Fibroblast of the aortic adventitia (primary cell): ENCODE measurements around the gene FAM89A. TPM values are rescaled to one million over a fixed set of nuclear protein-coding genes. Genes with fewer than 3 reads are reported as not detected.

Experiments used
- DNase-seq: peaks from one replicate; pipeline ENCODE4 v3.0.0-alpha.2; 2010; ENCODE audit warnings: low read depth
- H3K4me3 ChIP-seq: 2 replicates; pipeline ENCODE4 v1.5.1; 2011; ENCODE audit warnings: low read depth, mild to moderate bottlenecking, control low read depth, low read length, moderate library complexity
- CTCF ChIP-seq: IDR thresholded peaks from 2 replicates; pipeline ENCODE4 v1.5.1; 2011; ENCODE audit warnings: mild to moderate bottlenecking, low read length, control low read depth, inconsistent platforms; ENCODE audit not compliant: insufficient read depth
- total RNA-seq: library from RNA; depleted of rRNA; stranded (reverse); fragments of >200 nt; gene quantifications from 2 replicates; pipeline ENCODE4 v1.2.3, GENCODE V29; 2012; ENCODE audit warnings: low replicate concordance

The FAM89A gene
- 2.0 and 13.4 TPM in 2 replicates for total RNA-seq

GRCh38 chr1:231040019-231040799, at the start of gene FAM89A:
FAM89A (minus strand) TSS chr1:231040254; CDS start chr1:231040211, 43 bp downstream.
- TF ChIP-seq CTCF, result no peak
- H3K4me3 ChIP-seq, result peak within 1 kb of the TSS; percentile 71
- peak; percentile 3 for DNase-seq

GRCh38 chr1:231084353-231084752, 44.3 kb upstream of the FAM89A start:
- DNase-seq, result no peak
- H3K4me3 ChIP-seq, result no peak overlapping the region
- TF ChIP-seq CTCF, result no peak

GRCh38 chr1:231079163-231079562, 39.1 kb upstream of the FAM89A start:
- H3K4me3 ChIP-seq, result no peak overlapping the region
- TF ChIP-seq CTCF, result no peak
- no peak for DNase-seq

- DNase-seq, result no peak
- no peak overlapping the region for H3K4me3 ChIP-seq
- no peak for TF ChIP-seq CTCF
Observed at GRCh38 chr1:231078250-231078649, 38.2 kb upstream of the FAM89A start.

GRCh38 chr1:231076802-231077201, 36.7 kb upstream of the FAM89A start:
- no peak for DNase-seq
- H3K4me3 ChIP-seq, result no peak overlapping the region
- no peak for TF ChIP-seq CTCF

- no peak for DNase-seq
- H3K4me3 ChIP-seq, result no peak overlapping the region
- no peak for TF ChIP-seq CTCF
Observed at GRCh38 chr1:231075497-231075896, 35.4 kb upstream of the FAM89A start.
